Prostate gland (tissue), 2 donors: ENCODE data around the gene CDC14A.

ENCODE experiments used
- POLR2A ChIP-seq: fragments of 450-650 bp; IDR thresholded peaks from one replicate; pipeline ENCODE4 v1.6.1; 2016; ENCODE audit warnings: antibody characterized with exemption, mild to moderate bottlenecking
- POLR2AphosphoS5 ChIP-seq: sonication (generic); formaldehyde crosslinking; IDR thresholded peaks from one replicate; pipeline ENCODE4 v1.6.1; 2017; ENCODE audit warnings: antibody characterized with exemption
- TF ChIP-seq, protein P1 (sequence below), 4 experiments: fragments of 200-600 bp in 2 of 4; fragments of 450-650 bp in 2 of 4; sonication (generic) in 2 of 4; IDR thresholded peaks; 1 replicate in 3 of 4; 2 replicates in 1 of 4; pipeline ENCODE4 v1.5.1; 2016 to 2019; ENCODE audit warnings: antibody characterized with exemption in 4 of 4, mild to moderate bottlenecking in 2 of 4, moderate library complexity in 2 of 4

DNA sequence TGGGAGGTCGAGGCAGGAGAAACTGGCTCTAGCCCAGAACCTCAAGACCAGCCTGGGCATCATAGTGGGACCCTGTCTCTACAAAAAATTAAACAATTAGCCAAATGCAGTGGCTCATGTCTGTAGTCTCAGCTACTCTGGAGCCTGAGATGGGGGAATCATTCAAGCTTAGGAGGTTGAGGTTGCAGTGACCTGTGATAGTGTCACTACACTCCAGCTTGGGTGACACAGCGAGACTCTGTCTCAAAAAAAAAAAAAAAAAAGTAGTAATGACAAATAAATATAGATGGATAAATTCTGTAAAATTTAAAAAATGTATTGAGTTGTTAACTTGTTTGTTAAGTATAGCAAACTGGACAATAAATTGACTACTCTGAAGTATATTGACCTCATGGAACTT lies 5.9 kb upstream of the CDC14A start:
- TF ChIP-seq, protein P1, sequence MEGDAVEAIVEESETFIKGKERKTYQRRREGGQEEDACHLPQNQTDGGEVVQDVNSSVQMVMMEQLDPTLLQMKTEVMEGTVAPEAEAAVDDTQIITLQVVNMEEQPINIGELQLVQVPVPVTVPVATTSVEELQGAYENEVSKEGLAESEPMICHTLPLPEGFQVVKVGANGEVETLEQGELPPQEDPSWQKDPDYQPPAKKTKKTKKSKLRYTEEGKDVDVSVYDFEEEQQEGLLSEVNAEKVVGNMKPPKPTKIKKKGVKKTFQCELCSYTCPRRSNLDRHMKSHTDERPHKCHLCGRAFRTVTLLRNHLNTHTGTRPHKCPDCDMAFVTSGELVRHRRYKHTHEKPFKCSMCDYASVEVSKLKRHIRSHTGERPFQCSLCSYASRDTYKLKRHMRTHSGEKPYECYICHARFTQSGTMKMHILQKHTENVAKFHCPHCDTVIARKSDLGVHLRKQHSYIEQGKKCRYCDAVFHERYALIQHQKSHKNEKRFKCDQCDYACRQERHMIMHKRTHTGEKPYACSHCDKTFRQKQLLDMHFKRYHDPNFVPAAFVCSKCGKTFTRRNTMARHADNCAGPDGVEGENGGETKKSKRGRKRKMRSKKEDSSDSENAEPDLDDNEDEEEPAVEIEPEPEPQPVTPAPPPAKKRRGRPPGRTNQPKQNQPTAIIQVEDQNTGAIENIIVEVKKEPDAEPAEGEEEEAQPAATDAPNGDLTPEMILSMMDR (IDR thresholded peaks at IDR 0.05) = no peak
- TF ChIP-seq POLR2A (no peak), POLR2AphosphoS5 (no peak)
